MM.1S (cell line): ENCODE measurements around the gene SHC3.

Source experiments
- DNase-seq: peaks from one replicate; pipeline ENCODE4 v3.0.0-alpha.2; 2015
- H2AFZ ChIP-seq: fragments of 300-600 bp; sonication (generic); 2 replicates; pipeline ENCODE4 v1.6.0; 2016; ENCODE audit warnings: antibody characterized with exemption, low read length
- H3F3A ChIP-seq: fragments of 300-600 bp; sonication (generic); 2 replicates; pipeline ENCODE4 v1.6.1; 2016; ENCODE audit warnings: mild to moderate bottlenecking, antibody characterized with exemption, low read length, moderate library complexity, mixed read lengths; ENCODE audit not compliant: insufficient read depth
- H3K27ac ChIP-seq: fragments of 300-600 bp; sonication (generic); 2 replicates; pipeline ENCODE4 v1.5.1; 2016; ENCODE audit warnings: mild to moderate bottlenecking, low read length
- H3K27me3 ChIP-seq: fragments of 300-600 bp; sonication (generic); replicated peaks from 2 replicates; pipeline ENCODE4 v1.6.0; 2016; ENCODE audit warnings: low read length; ENCODE audit not compliant: insufficient read depth
- H3K36me3 ChIP-seq: fragments of 300-600 bp; sonication (generic); replicated peaks from 2 replicates; pipeline ENCODE4 v1.6.1; 2016; ENCODE audit warnings: mild to moderate bottlenecking, low read length, mixed read lengths; ENCODE audit not compliant: insufficient read depth
- H3K4me1 ChIP-seq: fragments of 300-600 bp; sonication (generic); 2 replicates; pipeline ENCODE4 v1.6.1; 2016; ENCODE audit warnings: low read length, mixed read lengths
- H3K4me2 ChIP-seq: fragments of 300-600 bp; sonication (generic); 2 replicates; pipeline ENCODE4 v1.6.0; 2016; ENCODE audit warnings: low read depth, low read length
- H3K4me3 ChIP-seq: fragments of 300-600 bp; sonication (generic); 2 replicates; pipeline ENCODE4 v1.5.1; 2016; ENCODE audit warnings: low read length, mixed read lengths
- H3K79me2 ChIP-seq: fragments of 300-600 bp; sonication (generic); 2 replicates; pipeline ENCODE4 v1.6.1; 2016; ENCODE audit warnings: mixed run types, low read length, mixed read lengths
- H3K9ac ChIP-seq: fragments of 300-600 bp; sonication (generic); 2 replicates; pipeline ENCODE4 v1.6.1; 2016; ENCODE audit warnings: low read length, mixed read lengths
- H3K9me2 ChIP-seq: fragments of 300-600 bp; sonication (generic); replicated peaks from 2 replicates; pipeline ENCODE4 v1.6.1; 2016; ENCODE audit warnings: mild to moderate bottlenecking, low read length, mixed read lengths; ENCODE audit not compliant: insufficient read depth
- H3K9me3 ChIP-seq: fragments of 300-600 bp; sonication (generic); replicated peaks from 2 replicates; pipeline ENCODE4 v1.6.1; 2016; ENCODE audit warnings: mild to moderate bottlenecking, low read length, mixed read lengths; ENCODE audit not compliant: insufficient read depth
- H4K20me1 ChIP-seq: fragments of 300-600 bp; sonication (generic); 2 replicates; pipeline ENCODE4 v1.6.1; 2016; ENCODE audit warnings: mild to moderate bottlenecking, low read length, moderate library complexity, mixed read lengths; ENCODE audit not compliant: insufficient read depth
- EZH2 ChIP-seq: fragments of 300-600 bp; sonication (generic); optimal IDR thresholded peaks from 2 replicates; pipeline ENCODE3; 2017; ENCODE audit warnings: low read depth, mild to moderate bottlenecking, antibody characterized with exemption, low read length, mixed read lengths
- EZH2phosphoT487 ChIP-seq: fragments of 300-600 bp; sonication (generic); IDR thresholded peaks from 2 replicates; pipeline ENCODE4 v1.6.1; 2018; ENCODE audit warnings: antibody characterized with exemption, low read length
- TF ChIP-seq, protein P1 (sequence below): fragments of 300-600 bp; sonication (generic); IDR thresholded peaks from 2 replicates; pipeline ENCODE4 v1.5.1; 2016; ENCODE audit warnings: antibody characterized with exemption, low read length, mixed read lengths

The SHC3 gene

DNA sequence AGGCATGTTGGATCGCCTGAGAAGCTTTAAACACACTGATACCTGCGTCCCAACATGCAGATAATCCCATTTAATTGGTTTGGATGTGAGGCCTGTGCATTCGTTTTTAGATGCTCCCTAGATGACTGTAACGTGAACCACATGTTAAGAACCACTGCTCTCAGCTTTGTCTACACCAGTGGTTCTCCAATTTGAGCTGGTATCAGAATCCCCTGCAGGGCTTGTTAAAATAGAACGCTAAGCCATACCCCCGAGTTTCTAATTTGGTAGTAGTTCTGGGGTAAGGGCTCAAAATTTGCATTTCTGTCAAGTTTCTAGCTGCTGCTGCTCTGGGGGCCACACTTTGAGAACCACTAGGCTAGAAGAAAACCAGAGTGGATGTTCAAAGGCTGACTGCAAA lies 112.7 kb downstream of the SHC3 start:
- Histone ChIP-seq H3K9ac (no peak overlapping the region), H3K27ac (no peak overlapping the region), H2AFZ (no peak overlapping the region), H3K9me2 (no peaks in the 10 kb centered on the region), H3K79me2 (no peaks in the 10 kb centered on the region), H3F3A (no peaks in the 10 kb centered on the region), H3K4me3 (no peak overlapping the region), H3K36me3 (no peaks in the 10 kb centered on the region), H3K27me3 (no peaks in the 10 kb centered on the region), H3K9me3 (no peaks in the 10 kb centered on the region), H3K4me2 (no peak overlapping the region), H3K4me1 (no peaks in the 10 kb centered on the region), H4K20me1 (no peaks in the 10 kb centered on the region)
- TF ChIP-seq EZH2phosphoT487 (no peak), EZH2 (no peak)
- TF ChIP-seq, protein P1, sequence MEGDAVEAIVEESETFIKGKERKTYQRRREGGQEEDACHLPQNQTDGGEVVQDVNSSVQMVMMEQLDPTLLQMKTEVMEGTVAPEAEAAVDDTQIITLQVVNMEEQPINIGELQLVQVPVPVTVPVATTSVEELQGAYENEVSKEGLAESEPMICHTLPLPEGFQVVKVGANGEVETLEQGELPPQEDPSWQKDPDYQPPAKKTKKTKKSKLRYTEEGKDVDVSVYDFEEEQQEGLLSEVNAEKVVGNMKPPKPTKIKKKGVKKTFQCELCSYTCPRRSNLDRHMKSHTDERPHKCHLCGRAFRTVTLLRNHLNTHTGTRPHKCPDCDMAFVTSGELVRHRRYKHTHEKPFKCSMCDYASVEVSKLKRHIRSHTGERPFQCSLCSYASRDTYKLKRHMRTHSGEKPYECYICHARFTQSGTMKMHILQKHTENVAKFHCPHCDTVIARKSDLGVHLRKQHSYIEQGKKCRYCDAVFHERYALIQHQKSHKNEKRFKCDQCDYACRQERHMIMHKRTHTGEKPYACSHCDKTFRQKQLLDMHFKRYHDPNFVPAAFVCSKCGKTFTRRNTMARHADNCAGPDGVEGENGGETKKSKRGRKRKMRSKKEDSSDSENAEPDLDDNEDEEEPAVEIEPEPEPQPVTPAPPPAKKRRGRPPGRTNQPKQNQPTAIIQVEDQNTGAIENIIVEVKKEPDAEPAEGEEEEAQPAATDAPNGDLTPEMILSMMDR = no peak
- DNase-seq = no peak

DNA sequence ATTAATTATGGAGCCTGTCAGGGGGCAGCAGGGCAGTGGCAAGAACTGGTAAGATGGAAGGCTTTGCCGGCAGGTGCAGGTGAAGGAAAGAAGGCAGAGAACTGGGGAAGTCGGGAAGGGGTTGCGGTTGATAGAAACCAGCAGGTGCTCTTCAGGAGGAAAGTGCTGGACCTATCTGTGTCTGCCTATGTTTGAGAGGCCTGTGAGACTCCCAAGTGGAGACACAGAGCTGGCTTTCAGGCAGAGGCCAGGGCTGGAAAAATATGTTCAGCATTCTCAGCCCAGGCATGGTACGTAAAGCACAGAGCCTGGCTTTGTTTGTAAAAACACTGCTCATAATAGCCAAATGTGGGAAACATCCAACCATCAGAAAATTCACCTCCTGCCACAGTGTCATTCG lies 117.8 kb downstream of the SHC3 start:
- H3K27ac ChIP-seq = no peak overlapping the region
- H3K27me3 ChIP-seq = no peaks in the 10 kb centered on the region
- no peaks in the 10 kb centered on the region for H3F3A ChIP-seq
- H3K79me2 ChIP-seq = no peaks in the 10 kb centered on the region
- H2AFZ ChIP-seq = no peak overlapping the region
- H3K4me3 ChIP-seq = no peak overlapping the region
- no peaks in the 10 kb centered on the region for H4K20me1 ChIP-seq
- no peak overlapping the region for H3K4me2 ChIP-seq
- H3K4me1 ChIP-seq = no peaks in the 10 kb centered on the region
- no peak overlapping the region for H3K9ac ChIP-seq
- DNase-seq = no peak
- no peaks in the 10 kb centered on the region for H3K36me3 ChIP-seq
- H3K9me2 ChIP-seq = no peaks in the 10 kb centered on the region
- H3K9me3 ChIP-seq = no peaks in the 10 kb centered on the region
- TF ChIP-seq, protein P1 = no peak
- TF ChIP-seq EZH2phosphoT487 = no peak
- no peak for TF ChIP-seq EZH2

DNA sequence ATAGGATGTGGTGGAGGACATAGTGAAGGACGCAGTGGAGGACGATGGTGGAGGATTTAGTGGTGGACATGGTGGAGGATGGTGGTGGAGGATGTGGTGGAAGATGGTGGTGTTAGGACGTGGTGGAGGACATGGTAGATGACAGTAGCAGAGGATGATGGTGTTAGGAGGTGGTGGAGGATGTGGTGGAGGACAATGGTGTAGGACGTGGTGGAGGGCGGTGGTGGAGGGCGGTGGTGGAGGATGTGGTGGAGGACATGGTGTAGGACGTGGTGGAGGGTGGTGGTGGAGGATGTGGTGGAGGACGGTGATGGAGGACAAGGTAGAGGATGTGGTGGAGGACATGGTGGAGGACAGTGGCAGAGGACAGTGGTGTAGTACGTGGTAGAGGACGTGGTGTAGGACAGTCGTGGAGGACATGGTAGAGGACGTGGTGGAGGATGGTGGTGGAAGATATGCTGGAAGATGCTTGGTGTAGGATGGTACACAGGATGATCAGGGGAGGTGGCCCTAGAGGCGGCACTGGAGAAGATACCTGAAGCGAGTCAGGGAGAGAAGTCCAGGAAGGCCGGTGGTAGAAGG lies 118.6 kb downstream of the SHC3 start:
- Histone ChIP-seq H3K9ac (no peak overlapping the region), H3F3A (no peaks in the 10 kb centered on the region), H3K4me2 (no peak overlapping the region), H2AFZ (no peak overlapping the region), H3K27ac (no peak overlapping the region), H3K9me3 (no peaks in the 10 kb centered on the region), H3K36me3 (no peaks in the 10 kb centered on the region), H3K4me3 (no peak overlapping the region), H3K27me3 (no peaks in the 10 kb centered on the region), H3K79me2 (no peaks in the 10 kb centered on the region), H3K9me2 (no peaks in the 10 kb centered on the region), H4K20me1 (no peaks in the 10 kb centered on the region), H3K4me1 (no peaks in the 10 kb centered on the region)
- no peak for DNase-seq
- TF ChIP-seq, protein P1 = no peak
- TF ChIP-seq EZH2 (no peak), EZH2phosphoT487 (no peak)
